Adipocyte (in vitro differentiated cells): ENCODE results near the gene AASDHPPT.

Experiments used
- DNase-seq: peaks from one replicate; pipeline ENCODE4 v3.0.0-alpha.2; 2015; ENCODE audit warnings: low read depth
- H3K27me3 ChIP-seq: replicated peaks from 2 replicates; pipeline ENCODE4 v1.7.0; 2013; ENCODE audit warnings: mild to moderate bottlenecking, low read length, moderate library complexity; ENCODE audit not compliant: control insufficient read depth, insufficient read depth
- H3K36me3 ChIP-seq: 2 replicates; pipeline ENCODE4 v1.7.0; 2013; ENCODE audit warnings: low read length, mild to moderate bottlenecking, moderate library complexity; ENCODE audit not compliant: control insufficient read depth, insufficient read depth, severe bottlenecking
- H3K4me1 ChIP-seq: 2 replicates; pipeline ENCODE4 v1.7.0; 2013; ENCODE audit warnings: mild to moderate bottlenecking, low read length, moderate library complexity; ENCODE audit not compliant: control insufficient read depth, insufficient read depth
- H3K4me3 ChIP-seq: 2 replicates; pipeline ENCODE4 v1.7.0; 2013; ENCODE audit warnings: mild to moderate bottlenecking, low read length, moderate library complexity
- H3K9ac ChIP-seq: 2 replicates; pipeline ENCODE4 v1.7.0; 2013; ENCODE audit warnings: mild to moderate bottlenecking, low read length, moderate library complexity
- H3K9me3 ChIP-seq: 2 replicates; pipeline ENCODE4 v1.7.0; 2013; ENCODE audit warnings: mild to moderate bottlenecking, low read length, moderate library complexity; ENCODE audit not compliant: control insufficient read depth

Gene AASDHPPT

DNA sequence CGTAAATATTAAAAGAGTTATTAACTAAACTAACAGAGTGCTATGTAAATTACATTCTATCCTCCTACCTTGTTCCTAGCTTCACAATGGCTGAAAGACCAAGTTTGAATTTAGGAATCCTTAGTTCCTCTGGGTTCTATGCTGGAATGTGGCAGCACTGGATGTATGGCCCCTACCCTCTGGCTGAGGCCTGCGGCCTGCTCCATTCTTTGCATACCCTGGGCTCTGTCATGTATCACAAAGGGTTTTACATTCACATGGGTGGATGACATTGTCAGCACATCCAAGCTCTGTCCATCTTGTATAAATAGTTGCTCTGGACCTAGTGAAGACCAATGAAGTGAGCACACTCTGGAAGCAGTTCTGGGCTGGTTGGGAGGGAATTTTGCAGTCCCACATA lies 54.5 kb downstream of the AASDHPPT start:
- Histone ChIP-seq H3K4me1 (no peaks in the 10 kb centered on the region), H3K36me3 (no peaks in the 10 kb centered on the region), H3K4me3 (no peak overlapping the region), H3K27me3 (no peaks in the 10 kb centered on the region), H3K9me3 (no peaks in the 10 kb centered on the region), H3K9ac (no peak overlapping the region)
- no peak for DNase-seq

DNA sequence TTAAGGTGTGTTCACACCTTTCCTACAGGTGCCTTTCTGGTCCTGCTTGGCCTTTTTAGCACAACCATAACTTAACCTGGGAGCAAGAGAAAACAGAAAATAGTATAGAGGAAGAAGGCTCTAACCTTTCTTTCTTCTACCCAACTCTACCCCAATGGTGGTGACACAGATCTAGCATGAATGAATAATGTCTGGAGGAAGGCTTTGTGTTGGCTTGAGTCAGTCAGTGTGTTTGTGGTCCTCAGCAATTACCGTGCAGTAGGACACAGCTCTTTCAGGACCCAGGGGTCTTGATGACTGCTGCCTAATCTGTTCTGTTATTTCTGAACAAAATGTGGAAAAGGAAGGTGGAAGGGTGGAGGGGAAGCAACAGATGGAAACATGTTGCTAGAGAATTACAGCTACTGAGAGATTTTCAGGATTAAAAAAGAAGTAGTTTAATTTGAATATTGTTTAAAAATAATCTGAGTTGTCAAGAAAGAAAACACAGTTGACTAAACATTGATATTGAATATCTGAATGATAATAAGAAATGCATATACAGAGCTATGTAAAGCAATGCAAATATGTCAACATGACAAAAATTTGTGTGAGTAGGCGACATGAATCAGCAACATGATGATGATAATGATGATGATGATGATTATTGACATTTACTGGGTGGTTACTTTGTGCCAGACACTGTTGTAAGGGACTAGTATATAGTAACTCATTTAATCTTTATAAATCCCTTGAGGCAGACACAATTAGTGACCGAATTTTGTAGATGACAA lies 55.3 kb downstream of the AASDHPPT start:
- no peak overlapping the region for H3K9ac ChIP-seq
- DNase-seq, result no peak
- H3K9me3 ChIP-seq, result no peaks in the 10 kb centered on the region
- no peaks in the 10 kb centered on the region for H3K27me3 ChIP-seq
- no peaks in the 10 kb centered on the region for H3K36me3 ChIP-seq
- no peaks in the 10 kb centered on the region for H3K4me1 ChIP-seq
- no peak overlapping the region for H3K4me3 ChIP-seq

DNA sequence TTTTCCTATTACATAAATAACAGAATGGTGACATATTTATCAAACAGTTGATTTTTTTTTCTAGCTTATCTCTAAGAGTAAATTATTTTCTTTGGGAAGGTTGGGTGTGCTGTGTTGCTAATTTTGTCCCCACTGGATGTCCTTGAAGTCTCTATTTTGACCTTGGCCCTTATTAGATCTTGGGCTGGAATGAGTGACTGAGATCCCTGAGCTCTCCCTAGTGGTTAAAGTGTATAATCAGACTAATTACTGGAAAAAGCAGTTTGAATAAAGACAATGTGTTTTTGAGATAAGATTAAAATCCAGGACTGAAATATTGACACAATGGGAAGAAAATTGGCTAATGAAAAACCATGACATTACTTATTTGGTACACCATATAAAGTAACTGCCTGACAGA lies 56.1 kb downstream of the AASDHPPT start:
- no peaks in the 10 kb centered on the region for H3K9me3 ChIP-seq
- no peaks in the 10 kb centered on the region for H3K27me3 ChIP-seq
- H3K9ac ChIP-seq, result no peak overlapping the region
- DNase-seq, result peak; percentile 20
- H3K4me1 ChIP-seq, result no peaks in the 10 kb centered on the region
- H3K36me3 ChIP-seq, result no peaks in the 10 kb centered on the region
- H3K4me3 ChIP-seq, result no peak overlapping the region

DNA sequence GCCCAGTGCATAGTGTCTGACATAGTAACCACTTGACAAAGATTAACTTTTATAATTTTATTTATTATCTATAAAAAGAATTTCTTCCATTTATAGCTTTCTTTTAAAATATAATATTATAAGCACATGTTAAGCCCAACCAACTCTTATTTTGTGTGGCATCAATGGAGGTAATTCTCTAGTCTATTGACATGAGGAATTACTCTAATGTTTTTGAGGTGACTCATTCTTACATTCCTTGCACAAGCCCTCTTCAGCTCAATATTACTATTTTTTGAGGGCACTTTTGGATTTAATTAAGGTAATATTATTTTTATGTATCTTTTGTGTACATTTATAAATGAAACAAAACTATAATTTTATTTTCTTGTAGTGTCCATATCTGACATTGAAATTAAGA lies 59.6 kb downstream of the AASDHPPT start:
- DNase-seq, result peak; percentile 23
- H3K36me3 ChIP-seq, result no peaks in the 10 kb centered on the region
- H3K9ac ChIP-seq, result no peak overlapping the region
- no peak overlapping the region for H3K4me3 ChIP-seq
- H3K27me3 ChIP-seq, result no peaks in the 10 kb centered on the region
- H3K9me3 ChIP-seq, result no peaks in the 10 kb centered on the region
- H3K4me1 ChIP-seq, result no peaks in the 10 kb centered on the region

DNA sequence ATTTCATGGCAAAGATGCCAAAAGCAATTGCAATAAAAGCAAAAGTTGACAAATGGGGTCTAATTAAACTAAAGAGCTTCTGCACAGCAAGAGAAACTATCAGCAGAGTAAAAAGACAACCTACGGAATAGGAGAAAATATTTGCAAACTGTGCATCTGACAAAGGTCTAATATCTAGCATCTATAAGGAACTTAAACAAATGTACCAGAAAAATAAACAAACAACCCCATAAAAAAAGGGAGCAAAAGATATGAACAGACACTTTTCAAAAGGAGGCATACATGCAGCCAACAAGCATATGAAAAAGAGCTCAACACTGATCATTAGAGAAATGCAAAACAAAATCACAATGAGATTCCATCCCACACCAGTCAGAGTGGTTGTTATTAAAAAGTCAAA lies 60.3 kb downstream of the AASDHPPT start:
- H3K27me3 ChIP-seq, result no peaks in the 10 kb centered on the region
- H3K9ac ChIP-seq, result no peak overlapping the region
- no peaks in the 10 kb centered on the region for H3K36me3 ChIP-seq
- no peaks in the 10 kb centered on the region for H3K4me1 ChIP-seq
- no peak overlapping the region for H3K4me3 ChIP-seq
- no peaks in the 10 kb centered on the region for H3K9me3 ChIP-seq
- no peak for DNase-seq
